Right forelimb (tissue), 1 donor: Measurements from ENCODE around the gene PPFIBP2.

Source experiments
- DNase-seq: peaks from one replicate; pipeline ENCODE4 v3.0.0-alpha.2; 2018

The PPFIBP2 gene

GRCh38 chr11:7671347-7672215 is 157.8 kb downstream of the PPFIBP2 start:
- DNase-seq, result no peak

GRCh38 chr11:7672276-7672959 is 158.6 kb downstream of the PPFIBP2 start:
- DNase-seq, result no peak

GRCh38 chr11:7672960-7673723 is 159.3 kb downstream of the PPFIBP2 start, which contains the start of gene CYB5R2:
TSS of gene CYB5R2 (minus strand) at chr11:7673500. CDS start at chr11:7672825, 675 bp downstream.
- DNase-seq, result peak; percentile 81

- DNase-seq, result peak; percentile 70
Observed at GRCh38 chr11:7673724-7674434, 160.1 kb downstream of the PPFIBP2 start.

GRCh38 chr11:7675631-7676030 is 161.8 kb downstream of the PPFIBP2 start:
- DNase-seq, result no peak

- DNase-seq, result no peak
Observed at GRCh38 chr11:7677071-7677470, 163.3 kb downstream of the PPFIBP2 start.

- DNase-seq, result no peak
Observed at GRCh38 chr11:7677796-7678201, 164.0 kb downstream of the PPFIBP2 start.

- DNase-seq, result no peak
Observed at GRCh38 chr11:7683571-7683970, 169.8 kb downstream of the PPFIBP2 start.

GRCh38 chr11:7686761-7687160 is 173.0 kb downstream of the PPFIBP2 start:
- no peak for DNase-seq

GRCh38 chr11:7687386-7687785 is 173.6 kb downstream of the PPFIBP2 start:
- no peak for DNase-seq

GRCh38 chr11:7688238-7688826 is 174.5 kb downstream of the PPFIBP2 start:
- no peak for DNase-seq

GRCh38 chr11:7689239-7689638 is 175.4 kb downstream of the PPFIBP2 start:
- no peak for DNase-seq

GRCh38 chr11:7690648-7691047 is 176.8 kb downstream of the PPFIBP2 start:
- no peak for DNase-seq

GRCh38 chr11:7691759-7692350 is 178.1 kb downstream of the PPFIBP2 start:
- no peak for DNase-seq

- no peak for DNase-seq
Observed at GRCh38 chr11:7692426-7692825, 178.6 kb downstream of the PPFIBP2 start.

- no peak for DNase-seq
Observed at GRCh38 chr11:7694235-7694634, 180.4 kb downstream of the PPFIBP2 start.

- DNase-seq, result no peak
Observed at GRCh38 chr11:7696424-7696823, 182.6 kb downstream of the PPFIBP2 start.
